HG03045 (cell line): Measurements from ENCODE around the gene DGCR2.
"Not testable (repeated sequence)": the region's sequence is repeated elsewhere in the genome, so short reads cannot be mapped to it uniquely, and the experiment has no call there.

Experiments used
- ATAC-seq: cut with Tn5 transposase; IDR thresholded peaks from one replicate; pipeline ENCODE4 v1.9.1; 2021; ENCODE audit warnings: mild to moderate bottlenecking, moderate library complexity; ENCODE audit not compliant: unreplicated experiment

The DGCR2 gene, protein sequence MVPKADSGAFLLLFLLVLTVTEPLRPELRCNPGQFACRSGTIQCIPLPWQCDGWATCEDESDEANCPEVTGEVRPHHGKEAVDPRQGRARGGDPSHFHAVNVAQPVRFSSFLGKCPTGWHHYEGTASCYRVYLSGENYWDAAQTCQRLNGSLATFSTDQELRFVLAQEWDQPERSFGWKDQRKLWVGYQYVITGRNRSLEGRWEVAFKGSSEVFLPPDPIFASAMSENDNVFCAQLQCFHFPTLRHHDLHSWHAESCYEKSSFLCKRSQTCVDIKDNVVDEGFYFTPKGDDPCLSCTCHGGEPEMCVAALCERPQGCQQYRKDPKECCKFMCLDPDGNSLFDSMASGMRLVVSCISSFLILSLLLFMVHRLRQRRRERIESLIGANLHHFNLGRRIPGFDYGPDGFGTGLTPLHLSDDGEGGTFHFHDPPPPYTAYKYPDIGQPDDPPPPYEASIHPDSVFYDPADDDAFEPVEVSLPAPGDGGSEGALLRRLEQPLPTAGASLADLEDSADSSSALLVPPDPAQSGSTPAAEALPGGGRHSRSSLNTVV

DNA sequence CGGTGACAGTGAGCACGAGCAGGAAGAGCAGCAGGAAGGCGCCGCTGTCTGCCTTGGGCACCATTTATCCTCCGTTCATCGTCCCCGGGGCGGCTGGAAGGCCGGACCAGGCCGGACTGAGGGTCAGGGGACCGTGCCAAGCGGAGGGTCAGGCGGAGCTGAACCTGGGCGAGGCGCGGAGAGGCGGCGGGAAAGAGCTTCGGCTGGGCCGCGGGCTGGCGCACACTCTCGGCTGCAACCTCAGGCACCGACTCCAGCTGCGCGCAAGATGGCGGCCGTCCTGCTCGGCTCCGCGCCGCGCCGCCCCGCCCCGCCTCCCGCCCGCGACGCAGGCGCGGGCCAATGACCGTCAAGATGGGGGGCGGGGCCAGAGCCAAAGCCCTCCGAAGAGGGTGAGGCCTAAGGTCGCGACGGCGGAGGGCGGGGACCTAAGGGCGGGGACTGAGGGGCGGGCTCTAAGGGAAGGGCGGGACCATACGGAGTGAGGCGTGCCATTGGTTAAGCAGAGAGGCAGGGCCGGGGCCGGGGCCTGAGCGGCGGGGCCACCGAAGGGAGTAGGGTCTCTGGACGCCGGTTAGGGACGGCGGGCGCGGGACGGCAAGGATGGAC, at the start of gene DGCR2:
TSS of gene DGCR2 (minus strand) at position 270 of the 609 bp plus-strand sequence. CDS start at position 64, 206 bp downstream.
- peak; percentile 76 for ATAC-seq

DNA sequence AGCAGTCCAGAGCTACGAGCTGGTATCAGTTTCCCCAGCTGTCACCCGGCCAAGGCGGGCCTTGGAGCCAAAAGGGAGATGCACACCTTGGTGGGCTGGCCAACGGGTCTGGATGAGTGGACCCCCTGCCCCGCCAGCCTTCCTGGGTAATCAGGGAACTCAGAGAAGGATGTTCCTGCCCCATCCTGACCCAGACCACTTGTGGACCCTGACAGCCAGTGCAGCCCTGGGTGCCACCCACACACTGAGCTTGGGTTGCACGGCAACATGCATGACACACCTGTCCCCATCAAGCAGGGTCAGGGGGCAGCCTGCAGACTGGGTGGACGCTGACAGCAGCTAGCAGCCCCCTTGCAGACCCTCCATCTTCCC, 47.7 kb upstream of the DGCR2 start:
- ATAC-seq, result no peak

DNA sequence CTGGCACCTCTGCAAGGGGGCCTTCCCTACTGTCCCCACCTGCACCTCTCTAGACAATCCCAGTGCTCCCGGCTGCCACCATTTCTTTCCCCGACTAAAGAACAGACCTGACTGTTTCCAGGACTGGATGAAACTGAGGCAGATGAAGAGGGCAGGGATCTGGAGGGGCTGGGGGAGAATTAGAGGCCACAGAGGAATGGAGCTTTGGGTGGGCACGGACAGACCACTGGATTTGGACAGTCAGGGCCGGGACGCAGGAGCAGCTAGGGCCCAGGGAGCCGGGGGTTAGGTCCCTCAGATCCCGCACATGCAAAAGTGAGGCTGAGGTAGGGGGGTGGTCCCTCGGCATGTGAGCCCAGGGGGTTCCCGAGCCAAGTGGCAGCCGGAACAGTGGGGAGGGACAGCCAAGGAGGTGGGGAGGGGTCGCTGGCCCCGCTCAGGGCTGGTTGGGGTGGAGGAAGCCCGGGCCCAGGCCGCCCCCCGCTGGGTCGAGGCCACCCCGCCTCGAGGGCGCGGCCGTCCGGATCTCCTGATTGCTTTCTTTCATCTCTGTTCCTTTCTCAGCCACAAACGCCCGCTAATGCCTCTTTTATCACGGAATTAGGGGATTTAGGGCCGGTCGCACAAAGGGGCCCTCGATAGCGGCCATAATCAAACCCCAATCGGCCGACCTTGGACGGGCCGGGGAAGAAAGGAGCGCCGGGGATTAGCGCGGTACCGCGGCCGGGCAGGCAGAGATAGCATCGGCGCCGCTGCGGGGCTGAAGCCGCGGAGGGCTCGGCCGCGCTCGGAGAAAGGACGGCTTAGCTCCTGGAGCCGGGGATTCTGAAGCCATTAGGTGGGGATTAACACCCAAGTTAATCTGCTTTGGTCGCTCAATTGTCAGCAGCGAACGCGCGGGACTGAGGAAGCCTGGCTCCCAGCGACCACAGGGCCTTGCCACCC, 47.1 kb upstream of the DGCR2 start:
- ATAC-seq, result no peak

DNA sequence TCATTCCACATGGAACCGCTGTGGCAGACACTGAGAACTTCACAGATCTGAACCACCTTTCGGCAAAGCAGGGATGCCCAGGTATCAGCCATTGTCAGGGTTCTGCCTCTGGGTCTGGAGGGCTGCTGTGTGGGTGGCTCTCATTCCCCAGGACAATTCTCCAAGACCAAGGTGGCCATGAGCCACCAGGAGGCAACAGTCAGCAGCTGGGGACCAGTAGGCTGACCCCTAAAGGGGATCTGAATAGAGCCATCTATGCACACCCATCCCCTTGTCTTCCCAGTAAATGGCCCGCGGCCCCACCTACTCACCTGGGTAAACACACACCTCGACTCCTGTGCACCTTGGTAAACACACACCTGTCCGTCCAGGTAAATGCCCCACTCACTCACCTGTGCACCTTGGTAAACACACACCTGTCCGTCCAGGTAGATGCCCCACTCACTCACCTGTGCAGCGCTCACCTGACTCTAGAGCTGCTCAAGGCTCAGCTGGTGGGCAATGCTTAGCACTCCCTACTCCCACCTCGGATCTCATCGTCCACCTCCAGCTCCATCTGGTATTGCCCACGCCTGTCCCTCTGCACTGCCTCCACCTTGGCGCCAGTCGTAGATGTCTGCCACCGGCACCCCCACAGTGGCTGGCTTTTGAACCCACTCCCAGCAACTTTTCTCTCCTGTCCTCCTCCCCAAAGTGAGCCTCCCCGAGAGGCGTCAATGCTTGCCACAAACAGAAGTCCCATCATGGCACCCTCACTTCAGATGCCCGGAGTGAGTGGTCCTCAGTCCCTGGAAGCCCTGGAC, 46.1 kb upstream of the DGCR2 start:
- ATAC-seq, result no peak

DNA sequence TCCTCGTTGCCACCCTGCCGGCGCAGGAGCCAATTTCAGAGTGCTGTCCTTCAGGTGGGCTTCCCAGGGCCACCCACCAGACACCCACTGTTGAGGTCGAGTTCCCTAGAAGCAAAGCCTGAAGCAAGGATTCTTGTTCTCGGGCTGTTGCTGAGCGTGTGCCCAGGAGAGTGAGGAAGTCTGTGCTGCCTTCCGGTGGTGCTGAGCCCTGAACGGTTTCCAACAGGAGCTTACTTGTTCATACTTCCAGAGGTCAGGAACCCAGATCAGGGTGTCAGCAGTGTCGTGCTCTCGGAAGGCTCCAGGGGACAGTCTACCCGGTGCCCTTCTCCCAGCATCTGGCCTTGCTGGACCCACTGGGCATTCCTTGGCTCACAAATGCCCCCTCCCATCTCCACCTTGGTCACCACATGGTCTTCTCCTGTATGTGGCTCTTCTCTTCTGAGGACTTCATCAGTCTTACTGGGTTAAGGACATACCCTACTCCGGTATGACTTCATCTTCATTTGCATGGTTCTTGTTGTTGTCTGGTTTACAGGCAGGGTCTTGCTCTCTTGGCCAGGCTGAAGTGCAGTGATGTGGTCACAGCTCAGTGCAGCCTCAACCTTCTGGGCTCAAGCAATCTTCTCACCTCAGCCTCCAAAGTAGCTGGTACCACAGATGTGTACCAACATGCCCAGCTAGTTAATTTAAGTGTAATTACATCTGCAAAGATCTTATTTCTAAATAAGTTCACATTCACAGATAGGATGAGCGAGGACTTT, 45.1 kb upstream of the DGCR2 start:
- no peak for ATAC-seq

DNA sequence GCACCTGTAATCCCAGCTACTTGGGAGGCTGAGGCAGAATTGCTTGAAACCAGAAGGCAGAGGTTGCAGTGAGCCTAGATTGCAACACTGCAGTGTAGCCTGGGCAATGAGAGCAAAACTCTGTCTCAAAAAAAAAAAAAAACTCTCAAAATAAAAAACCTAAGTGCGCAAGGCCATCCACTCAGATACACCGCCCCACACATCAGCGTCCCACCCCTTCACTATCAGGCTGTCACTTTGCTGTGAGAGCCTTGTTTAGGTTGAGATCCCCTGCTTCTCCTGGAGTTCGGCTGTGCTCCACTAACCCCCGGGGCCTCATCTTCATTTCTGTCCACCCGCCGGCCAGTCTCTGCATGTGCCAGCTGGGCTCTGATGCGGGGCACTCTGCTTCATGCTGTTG, 44.2 kb upstream of the DGCR2 start:
- ATAC-seq, result no peak

DNA sequence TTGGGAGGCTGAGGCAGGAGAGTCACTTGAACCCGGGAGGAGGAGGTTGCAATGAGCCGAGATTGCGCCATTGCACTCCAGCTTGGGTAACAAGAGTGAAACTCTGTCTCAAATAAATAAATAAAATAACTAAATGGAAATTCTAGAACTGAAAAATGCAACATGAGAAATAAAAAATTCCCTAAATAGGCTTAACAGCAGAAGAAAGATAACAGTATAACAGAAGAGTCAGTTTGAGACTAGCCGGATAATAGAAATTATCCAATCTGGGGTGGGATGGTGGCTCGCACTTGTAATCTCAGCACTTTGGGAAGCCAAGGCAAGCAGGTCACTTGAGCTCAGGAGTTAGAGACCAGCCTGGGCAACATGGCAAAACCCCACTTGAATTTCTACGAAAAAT, 42.2 kb upstream of the DGCR2 start:
- ATAC-seq, result no peak

DNA sequence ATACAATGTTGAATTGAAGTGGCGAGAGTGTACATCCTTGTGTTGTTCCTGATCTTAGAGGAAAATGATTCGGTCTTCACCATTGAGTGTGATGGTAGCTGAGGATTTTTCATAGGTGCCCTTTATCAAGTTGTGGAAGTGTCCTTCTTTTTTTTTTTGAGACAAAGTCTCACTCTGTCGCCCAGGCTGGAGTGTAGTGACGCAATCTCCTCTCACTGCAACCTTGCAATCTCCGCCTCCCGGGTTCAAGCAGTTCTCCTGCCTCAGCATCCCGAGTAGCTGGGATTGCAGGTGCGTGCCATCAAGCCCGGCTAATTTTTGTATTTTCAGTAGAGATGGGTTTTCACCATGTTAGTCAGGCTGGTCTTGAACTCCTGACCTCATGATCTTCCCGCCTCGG, 36.4 kb upstream of the DGCR2 start:
- ATAC-seq, result not testable (repeated sequence)

DNA sequence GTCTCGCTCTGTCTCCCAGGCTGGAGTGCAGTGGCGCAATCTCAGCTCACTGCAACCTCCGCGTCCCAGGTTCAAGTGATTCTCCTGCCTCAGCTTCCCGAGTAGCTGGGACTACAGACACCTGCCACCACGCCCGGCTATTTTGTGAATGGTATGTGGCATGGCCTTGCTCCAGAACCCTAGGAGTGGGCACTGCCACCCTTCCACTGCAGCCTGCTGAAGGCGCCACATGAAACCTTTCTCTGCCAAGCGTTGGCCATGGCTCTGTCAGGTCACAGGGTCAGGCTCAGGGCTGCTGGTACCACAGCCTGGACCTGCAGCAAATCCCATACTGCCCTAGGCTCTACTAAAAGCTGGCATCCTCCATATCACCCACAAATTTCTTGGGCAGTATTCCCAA, 33.9 kb upstream of the DGCR2 start:
- not testable (repeated sequence) for ATAC-seq

DNA sequence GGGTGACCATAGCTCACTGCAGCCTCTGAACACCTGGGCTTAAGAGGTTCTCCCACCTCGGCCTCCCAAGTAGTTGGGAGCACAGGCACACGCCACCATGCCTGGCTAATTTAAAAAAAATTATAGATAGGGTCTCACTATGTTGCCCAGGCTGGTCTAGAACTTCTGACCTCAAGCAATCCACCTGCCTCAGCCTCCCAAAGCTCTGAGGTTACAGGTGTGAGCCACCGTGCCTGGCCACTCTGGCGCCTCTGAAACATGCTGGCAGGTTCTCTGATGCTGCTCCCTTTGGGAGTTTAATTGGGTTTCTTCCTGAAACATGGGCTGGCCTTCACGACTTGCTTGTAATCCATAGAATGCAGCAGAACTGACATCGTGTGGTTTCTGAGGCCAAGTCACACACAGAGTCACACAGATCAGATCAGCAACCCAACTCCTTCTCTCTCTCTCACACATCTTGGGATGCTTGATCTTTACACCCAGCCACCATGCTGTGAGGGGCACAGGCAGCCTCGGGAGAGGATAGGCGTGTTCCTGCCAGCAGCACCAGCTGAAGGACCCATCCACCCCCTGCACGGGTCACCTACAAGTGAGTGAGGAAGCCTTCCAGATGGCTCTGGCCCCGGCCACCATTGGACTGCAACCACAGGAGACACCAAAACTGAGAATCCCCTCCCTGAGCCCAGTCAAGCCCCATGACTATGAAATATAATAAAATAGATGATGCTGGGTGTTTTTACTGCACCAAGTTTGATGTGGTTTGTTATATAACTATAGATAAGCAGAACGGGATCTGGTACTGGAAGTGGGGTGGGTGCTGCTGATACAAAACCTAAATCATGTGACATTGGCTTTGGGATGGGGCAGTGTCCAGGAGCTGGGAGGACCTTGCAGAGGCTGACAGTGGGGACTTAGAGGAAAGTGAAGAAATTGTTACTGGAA, 31.0 kb upstream of the DGCR2 start:
- no peak for ATAC-seq

DNA sequence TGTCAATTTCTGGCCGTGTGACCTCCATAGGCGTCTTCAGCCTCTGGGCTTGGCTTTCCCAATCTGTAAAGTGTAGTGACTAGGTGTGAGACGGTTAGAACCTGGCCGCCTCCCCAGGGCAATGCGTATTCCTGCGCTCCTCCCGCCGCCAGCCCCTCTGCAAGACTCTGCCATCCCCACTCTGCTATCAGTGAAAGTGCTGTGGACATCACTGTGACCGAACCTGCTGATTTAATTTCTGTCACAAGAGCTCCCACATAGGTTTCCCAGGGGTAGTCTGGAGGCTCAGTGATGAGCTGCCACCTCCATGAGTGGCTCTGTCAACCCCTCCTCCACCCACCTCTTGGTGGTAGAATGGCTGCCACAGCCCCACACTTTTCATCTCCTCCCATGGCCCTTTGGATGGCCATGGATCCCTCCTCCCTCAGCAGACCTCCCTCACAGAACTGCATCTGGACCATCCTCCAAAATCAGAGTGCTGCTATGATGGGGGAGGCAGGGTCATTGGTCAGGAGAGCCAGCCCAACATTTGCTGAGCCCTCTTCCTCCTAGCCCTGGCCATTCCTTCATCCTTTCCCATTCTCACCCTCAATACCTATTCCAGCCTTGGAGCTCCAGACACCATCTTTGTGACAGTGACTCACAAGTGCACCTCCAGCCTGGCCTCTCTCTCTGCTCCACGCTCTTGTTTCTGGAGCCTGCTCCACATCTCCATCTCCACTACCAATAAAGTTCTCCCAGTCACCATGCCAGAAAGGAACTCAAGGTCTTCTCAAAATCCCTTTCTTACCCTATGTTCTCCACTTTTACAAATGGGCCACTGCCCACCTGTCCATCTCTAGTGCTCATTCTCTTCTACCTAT, 29.3 kb upstream of the DGCR2 start:
- ATAC-seq, result no peak

DNA sequence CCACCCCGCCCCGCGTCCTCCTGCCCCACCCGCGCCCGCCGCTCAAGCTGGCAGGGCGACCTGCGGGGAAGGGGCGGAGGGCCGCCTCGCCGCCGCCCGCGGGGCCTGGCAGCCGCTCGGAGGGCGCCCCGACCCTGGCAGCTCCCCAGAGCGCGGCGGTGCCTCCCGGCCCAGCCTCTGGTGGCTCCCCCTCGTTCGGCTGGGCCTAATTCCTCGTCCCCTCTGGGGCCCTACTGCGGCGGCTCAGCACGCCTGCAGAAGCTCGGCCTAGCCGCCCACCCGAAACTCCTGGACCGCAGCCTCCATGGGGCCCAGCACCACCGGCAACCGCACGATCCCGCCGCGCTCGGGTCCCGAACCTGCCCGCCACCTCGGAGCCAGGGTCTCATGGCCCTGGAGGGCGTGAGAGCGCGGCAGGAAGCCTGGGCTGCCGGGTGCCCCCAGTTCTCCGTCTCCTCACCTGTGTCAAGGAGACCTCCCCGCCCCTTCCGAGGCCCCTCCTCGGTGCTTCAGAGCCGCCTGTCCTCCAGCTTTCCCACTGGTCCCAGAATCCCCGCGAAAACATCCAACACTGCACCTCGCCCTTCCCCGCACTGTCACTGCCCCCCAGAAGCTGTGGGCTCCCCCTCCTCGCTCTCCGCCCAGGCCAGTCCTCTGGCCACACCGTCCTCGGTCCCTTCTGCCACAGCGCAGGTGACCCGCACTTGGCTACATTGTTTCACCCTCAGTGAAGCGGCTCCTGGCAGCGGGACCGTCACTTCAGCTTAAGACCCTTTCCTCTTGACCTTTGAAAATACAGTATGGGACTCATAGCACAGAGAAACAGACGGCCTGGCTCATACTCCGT, 28.5 kb upstream of the DGCR2 start:
- no peak for ATAC-seq

DNA sequence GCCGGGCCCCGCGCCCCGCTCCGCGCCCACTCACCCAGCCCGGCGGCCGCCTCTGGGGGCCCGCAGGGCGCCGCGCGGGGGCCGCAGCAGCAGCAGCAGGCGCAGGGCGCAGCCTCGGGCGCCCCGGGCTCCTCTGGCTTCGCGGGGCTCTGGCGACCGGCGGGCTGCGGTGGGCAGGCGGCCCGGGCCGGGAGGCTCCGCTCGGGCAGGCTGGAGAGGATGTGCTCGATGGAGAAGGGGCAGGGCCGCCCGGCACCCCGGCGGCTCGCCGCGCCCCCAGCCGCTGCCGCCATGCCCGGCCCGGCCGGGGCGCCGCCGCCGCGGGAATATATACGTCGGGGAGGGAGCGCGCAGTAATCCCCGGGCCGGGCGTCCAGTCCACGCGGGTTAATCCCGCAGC, 27.8 kb upstream of the DGCR2 start, which contains the start of gene GSC2:
TSS of gene GSC2 (minus strand) at position 302 of the 400 bp plus-strand sequence. CDS start at position 293, 9 bp downstream.
- ATAC-seq, result no peak

DNA sequence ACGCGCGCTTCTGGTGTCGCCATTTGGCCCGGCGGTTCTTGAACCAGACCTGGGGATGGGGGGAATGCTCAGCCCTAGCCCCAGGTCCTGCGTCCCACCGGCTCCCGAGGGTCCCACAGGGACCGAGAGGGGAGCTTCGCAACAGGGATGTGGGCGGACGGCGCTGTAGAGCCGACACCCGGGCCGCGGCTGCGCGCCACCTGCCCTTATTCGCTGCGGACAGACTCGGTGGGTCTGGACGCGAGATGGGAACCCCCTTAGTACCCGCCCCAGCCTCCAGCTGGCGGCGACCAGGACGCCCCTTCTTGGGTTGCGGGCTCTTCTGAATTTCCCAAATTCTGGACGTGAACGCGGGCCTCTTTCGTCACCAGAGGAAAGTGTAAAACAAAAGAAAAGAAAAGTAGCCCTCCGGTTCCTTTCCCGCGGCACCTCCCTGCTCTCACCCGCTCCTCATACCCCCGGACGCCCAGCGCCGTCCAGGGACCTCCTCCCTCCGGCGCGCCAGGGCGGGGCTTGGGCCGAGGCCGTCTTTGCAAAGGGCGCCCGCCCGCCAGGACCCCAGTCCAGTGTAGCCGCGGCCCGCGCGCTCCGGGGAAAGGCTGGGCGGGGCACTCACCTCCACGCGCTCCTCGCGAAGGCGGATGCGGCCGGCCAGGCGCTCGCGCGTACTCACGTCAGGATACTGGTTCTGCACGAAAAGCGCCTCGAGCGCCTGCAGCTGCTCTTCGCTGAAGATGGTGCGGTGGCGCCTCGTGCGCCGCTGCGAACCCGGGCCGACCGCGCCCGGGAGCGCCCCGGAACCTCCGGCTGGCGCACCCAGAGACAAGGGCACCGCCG, 27.1 kb upstream of the DGCR2 start:
- ATAC-seq, result no peak

DNA sequence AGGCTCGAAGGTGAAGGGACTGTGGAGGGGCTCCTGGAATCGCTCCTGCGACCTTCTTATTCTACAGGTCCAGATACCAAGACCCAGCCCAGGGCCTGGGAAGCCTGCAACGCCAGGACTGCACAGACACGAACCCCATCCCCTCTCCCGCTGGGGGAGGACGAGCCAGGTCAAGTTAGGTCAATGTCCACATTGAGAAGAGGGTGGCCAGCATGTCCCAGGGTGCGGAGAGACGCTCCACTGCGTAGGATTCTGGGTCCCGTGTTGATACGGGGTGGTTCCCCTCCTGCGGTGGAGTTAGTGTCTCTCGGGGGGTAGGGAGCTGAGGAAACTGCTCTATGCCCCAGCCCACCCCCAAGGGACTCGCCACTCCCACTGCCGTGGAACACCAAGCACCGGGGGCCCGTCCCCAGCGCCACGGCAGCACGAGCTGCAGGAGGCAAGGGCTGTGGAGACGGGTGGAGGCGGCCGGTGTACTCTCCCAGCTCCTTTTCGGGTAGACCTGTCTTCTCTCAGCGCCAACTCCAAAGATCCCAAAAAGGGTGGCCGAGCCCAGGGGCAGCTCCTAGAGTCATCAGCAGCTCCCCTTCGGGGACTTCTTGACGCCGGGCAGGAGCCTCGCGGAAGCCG, 26.3 kb upstream of the DGCR2 start:
- ATAC-seq, result no peak
